Endothelial cell of umbilical vein (primary cell): ENCODE data around the gene ALG8. TPM values are rescaled to one million over a fixed set of nuclear protein-coding genes. Genes with fewer than 3 reads are reported as not detected.

Experiments
- BruUV-seq: library from RNA; stranded (reverse); fragments of 400-500 nt; replicated peaks from 2 replicates; lab custom pipeline; 2021; lab: Mats Ljungman, UMichigan
- CTCF ChIA-PET: fragments of 300-600, 350-600 bp; sonication (Branson Sonifier 250); formaldehyde crosslinking; loops from one replicate; lab custom pipeline; 2021; ENCODE audit warnings: antibody characterized with exemption, inconsistent platforms; lab: Charles Lee
- POLR2A ChIA-PET: fragments of 300-600, 350-600 bp; sonication (Branson Sonifier 250); formaldehyde crosslinking; loops from one replicate; lab custom pipeline; 2021; ENCODE audit warnings: antibody characterized with exemption, inconsistent platforms; lab: Charles Lee
- DNase-seq: peaks from one replicate; pipeline ENCODE4 v3.0.0-alpha.2; 2011; ENCODE audit warnings: low read depth, low spot score
- FAIRE-seq: peaks from 2 replicates; lab custom pipeline; 2011; peaks lifted over from hg19 to GRCh38; lab: Jason Lieb, UNC
- H2AFZ ChIP-seq: 2 replicates; pipeline ENCODE4 v1.6.0; 2012; ENCODE audit warnings: low read depth, low read length, control low read depth, inconsistent platforms
- H3K27ac ChIP-seq: 2 replicates; pipeline ENCODE4 v1.5.1; 2011; ENCODE audit warnings: low read depth, mild to moderate bottlenecking, control low read depth, low read length, moderate library complexity; ENCODE audit not compliant: insufficient read depth
- H3K27me3 ChIP-seq, 2 experiments: 2 replicates each; pipeline versions ENCODE4 v1.6.0 to v1.6.1; 2011; ENCODE audit warnings: low read length in 2 of 2, mixed read lengths in 1 of 2; ENCODE audit not compliant: control insufficient read depth in 2 of 2, insufficient read depth in 2 of 2
- H3K36me3 ChIP-seq, 2 experiments: 2 replicates in 1 of 2; 3 replicates in 1 of 2; pipeline ENCODE4 v1.5.1; 2011; ENCODE audit warnings: low read length in 2 of 2, mild to moderate bottlenecking in 1 of 2, moderate library complexity in 1 of 2; ENCODE audit not compliant: control insufficient read depth in 2 of 2, insufficient read depth in 2 of 2; ENCODE audit errors: extremely low read depth in 1 of 2
- H3K4me1 ChIP-seq: 3 replicates; pipeline ENCODE4 v1.5.1; 2011; ENCODE audit warnings: mild to moderate bottlenecking, low read length; ENCODE audit not compliant: control insufficient read depth, insufficient read depth; ENCODE audit errors: extremely low read depth
- H3K4me2 ChIP-seq: 2 replicates; pipeline ENCODE4 v1.6.1; 2011; ENCODE audit warnings: low read length, control low read depth, mixed read lengths; ENCODE audit not compliant: insufficient read depth
- H3K4me3 ChIP-seq, 3 experiments: fragments of 200-600 bp in 1 of 3; sonication (generic), shearing (Covaris generic) in 1 of 3; replicated peaks in 1 of 3; 2 replicates each; pipeline ENCODE4 v1.5.1; 2011 to 2016; ENCODE audit warnings: control low read depth in 3 of 3, low read length in 3 of 3, mild to moderate bottlenecking in 2 of 3, inconsistent platforms in 1 of 3, low read depth in 1 of 3, moderate library complexity in 1 of 3; ENCODE audit not compliant: insufficient read depth in 1 of 3
- H3K79me2 ChIP-seq: 2 replicates; pipeline ENCODE4 v1.6.0; 2012; ENCODE audit warnings: low read length, inconsistent platforms; ENCODE audit not compliant: control insufficient read depth, insufficient read depth
- H3K9ac ChIP-seq: replicated peaks from 2 replicates; pipeline ENCODE3; 2011; ENCODE audit warnings: low read length, control low read depth; ENCODE audit not compliant: insufficient read depth; ENCODE audit errors: extremely low read depth
- H3K9me1 ChIP-seq: replicated peaks from 3 replicates; pipeline ENCODE4 v1.6.0; 2011; ENCODE audit warnings: mild to moderate bottlenecking, low read length; ENCODE audit not compliant: control insufficient read depth, insufficient read depth; ENCODE audit errors: extremely low read depth
- H3K9me3 ChIP-seq: replicated peaks from 2 replicates; pipeline ENCODE4 v1.5.1; 2012; ENCODE audit warnings: low read length, inconsistent platforms; ENCODE audit not compliant: control insufficient read depth, insufficient read depth
- H4K20me1 ChIP-seq: replicated peaks from 2 replicates; pipeline ENCODE3; 2011; ENCODE audit warnings: mild to moderate bottlenecking, low read length; ENCODE audit not compliant: control insufficient read depth, insufficient read depth; ENCODE audit errors: extremely low read depth
- CTCF ChIP-seq, 2 donors: IDR thresholded peaks; 1 replicate in 1 of 2; 2 replicates in 1 of 2; pipeline ENCODE4 v1.5.1; 2011; ENCODE audit warnings: low read length in 2 of 2, mild to moderate bottlenecking in 2 of 2, moderate library complexity in 2 of 2, control low read depth in 1 of 2, inconsistent platforms in 1 of 2, low read depth in 1 of 2; ENCODE audit not compliant: insufficient read depth in 1 of 2; ENCODE audit errors: extremely low read depth in 1 of 2
- EZH2 ChIP-seq: IDR thresholded peaks from 2 replicates; pipeline ENCODE4 v1.6.1; 2012; ENCODE audit warnings: borderline replicate concordance, low read depth, mild to moderate bottlenecking, moderate library complexity, low read length, inconsistent platforms; ENCODE audit not compliant: severe bottlenecking
- GATA2 ChIP-seq: IDR thresholded peaks from 2 replicates; pipeline ENCODE4 v1.7.0; 2011; ENCODE audit warnings: low read depth, mild to moderate bottlenecking, moderate library complexity, mixed read lengths, low read length; ENCODE audit not compliant: insufficient read length, insufficient read depth
- JUN ChIP-seq: IDR thresholded peaks from 2 replicates; pipeline ENCODE4 v1.6.1; 2011; ENCODE audit warnings: borderline replicate concordance, low read depth; ENCODE audit not compliant: insufficient read length, insufficient read depth
- MAX ChIP-seq: IDR thresholded peaks from 2 replicates; pipeline ENCODE4 v1.6.1; 2011; ENCODE audit not compliant: insufficient read depth, insufficient read length
- POLR2A ChIP-seq: IDR thresholded peaks from 2 replicates; pipeline ENCODE4 v1.6.1; 2012; ENCODE audit warnings: low read depth, mild to moderate bottlenecking, control low read depth, low read length
- POLR2AphosphoS5 ChIP-seq: IDR thresholded peaks from 2 replicates; pipeline ENCODE4 v1.6.1; 2012; ENCODE audit warnings: low read depth, mild to moderate bottlenecking, control low read depth, low read length, moderate library complexity; ENCODE audit not compliant: insufficient read depth
- dilution Hi-C: fragments of 300-500 bp; cut with MboI; formaldehyde crosslinking; loops from one replicate; pipeline ENCODE4 v1.15.0; 2019; ENCODE audit warnings: low sequenced_read_pairs; ENCODE audit not compliant: extremely low pct_ligation_motif_present
- intact Hi-C: fragments of 100-400 bp; cut with micrococcal nuclease; formaldehyde crosslinking; loops from one replicate; pipeline ENCODE4 v1.10.0; 2022
- polyA plus RNA-seq, 4 experiments: library from polyadenylated mRNA; depleted of rRNA in 3 of 4; stranded (reverse) in 3 of 4; unstranded in 1 of 4; fragments of >200 nt; gene quantifications; 2 replicates each; pipeline versions ENCODE4 v1.2.1 to v1.2.3, GENCODE V29; 2011 to 2012; ENCODE audit warnings: missing spikeins in 1 of 4
- total RNA-seq: library from RNA; stranded (reverse); gene quantifications from 2 replicates; pipeline ENCODE4 v1.2.3, GENCODE V29; 2021

The ALG8 gene
- total and polyA plus RNA-seq, 2 donors (not counting 3 experiments of a cell fraction or from before 2014, with no cell fraction given): 43.9 to 48.2 TPM

- H3K9ac ChIP-seq: no peak overlapping the region
- TF ChIP-seq GATA2: no peak
- TF ChIP-seq CTCF (IDR thresholded peaks at IDR 0.05; ENCODE audit: extremely low read depth in 1 of 2, insufficient read depth in 1 of 2, low read depth in 1 of 2, low read length in 2 of 2): no peak
- TF ChIP-seq POLR2AphosphoS5: no peak
- no peak for TF ChIP-seq JUN
- H3K27ac ChIP-seq: no peak overlapping the region
- no peak for FAIRE-seq
- no peaks in the 10 kb centered on the region for H3K9me3 ChIP-seq
- no peaks in the 10 kb centered on the region for H3K36me3 ChIP-seq
- intact Hi-C loops: no loop called here
- POLR2A ChIA-PET: no interaction called here
- dilution Hi-C loops: no loop called here
- H3K27me3 ChIP-seq: no peaks in the 10 kb centered on the region
- peaks cover 18% of the 10 kb centered on the region for H3K4me1 ChIP-seq
- no peak overlapping the region for H3K4me3 ChIP-seq
- CTCF ChIA-PET: interaction anchor here (1.4 kb wide), 1 partner anchor 482 kb away, joined by 4 read pairs; no protein-coding TSS in a partner anchor
- no peak overlapping the region for H3K4me2 ChIP-seq
- H4K20me1 ChIP-seq: no peaks in the 10 kb centered on the region
- H2AFZ ChIP-seq: no peak overlapping the region
- H3K9me1 ChIP-seq: no peaks in the 10 kb centered on the region
- H3K79me2 ChIP-seq: peaks cover 25% of the 10 kb centered on the region
- no TSS peak for BruUV-seq
- no peak for DNase-seq
These were observed 57.3 kb downstream of the ALG8 start for GRCh38 chr11:78082146-78082545.

- Histone ChIP-seq H3K4me2 (no peak overlapping the region), H3K9me3 (no peaks in the 10 kb centered on the region), H3K9me1 (no peaks in the 10 kb centered on the region), H3K36me3 (peaks cover 0 to 2% of the 10 kb centered on the region in 2 experiments), H2AFZ (no peak overlapping the region), H4K20me1 (no peaks in the 10 kb centered on the region), H3K4me3 (no peak overlapping the region), H3K27ac (no peak overlapping the region), H3K79me2 (peaks cover 31% of the 10 kb centered on the region), H3K4me1 (peaks cover 18% of the 10 kb centered on the region), H3K9ac (no peak overlapping the region), H3K27me3 (no peaks in the 10 kb centered on the region)
- DNase-seq (no peak), FAIRE-seq (no peak)
- dilution Hi-C loops (no loop called here), intact Hi-C loops (no loop called here)
- CTCF ChIA-PET: no interaction called here
- BruUV-seq: no TSS peak
- POLR2A ChIA-PET: no interaction called here
- no peak for TF ChIP-seq MAX
- no peak for TF ChIP-seq GATA2
- no peak for TF ChIP-seq POLR2A
- no peak for TF ChIP-seq EZH2
- TF ChIP-seq POLR2AphosphoS5: no peak
- no peak for TF ChIP-seq CTCF (IDR thresholded peaks at IDR 0.05; ENCODE audit: extremely low read depth in 1 of 2, insufficient read depth in 1 of 2, low read depth in 1 of 2, low read length in 2 of 2)
- TF ChIP-seq JUN: no peak
These were observed 57.8 kb downstream of the ALG8 start for GRCh38 chr11:78081583-78081982.
